Activated T-helper 2 cell treated with anti-CD3 and anti-CD28 coated beads, Interferon-gamma antibody, Interleukin-2, Interleukin-4, amounts not matched to agents 10 μg/mL and 5 μg/mL and 100 μg/mL, durations not matched to agents 14 hours and 24 hours and 36 hours (primary cell): ENCODE measurements around the gene MYBPC2. TPM values are rescaled to one million over a fixed set of nuclear protein-coding genes. Genes with fewer than 3 reads are reported as not detected.

Experiments
- DNase-seq: peaks from one replicate; pipeline ENCODE4 v3.0.0; 2021; ENCODE audit warnings: low spot score
- H3K27ac Mint-ChIP-seq: one replicate; pipeline ENCODE4 v1.8.0; 2021; ENCODE audit warnings: mixed read lengths
- H3K27me3 Mint-ChIP-seq: one replicate; pipeline ENCODE4 v1.8.0; 2021; ENCODE audit warnings: low read depth, mixed read lengths
- H3K36me3 Mint-ChIP-seq: one replicate; pipeline ENCODE4 v1.8.0; 2021; ENCODE audit warnings: low read depth, mixed read lengths
- H3K4me1 Mint-ChIP-seq: one replicate; pipeline ENCODE4 v1.8.0; 2021; ENCODE audit warnings: low read depth, mixed read lengths
- H3K4me3 Mint-ChIP-seq: one replicate; pipeline ENCODE4 v1.8.0; 2021; ENCODE audit warnings: low read depth, mild to moderate bottlenecking, moderate library complexity, mixed read lengths
- H3K9me3 Mint-ChIP-seq: one replicate; pipeline ENCODE4 v1.8.0; 2021; ENCODE audit warnings: mixed read lengths
- intact Hi-C: fragments of 100-400 bp; cut with micrococcal nuclease; formaldehyde crosslinking; loops from one replicate; pipeline ENCODE4 v1.15.1; 2023
- total RNA-seq: library from RNA; stranded (reverse); gene quantifications from 2 replicates; pipeline ENCODE4 v1.2.3, GENCODE V29; 2022

MYBPC2 gene
- total RNA-seq, 1 donor from 2014 or later, result 0.25 TPM

GRCh38 chr19:50476907-50477238 lies 44.2 kb downstream of the MYBPC2 start:
- intact Hi-C loops, result loop anchor here (1.0 kb wide), 2 partner anchors 34 to 120 kb away; partner anchors contain the start of gene JOSD2
- DNase-seq, result no peak
- peaks cover 10% of the 10 kb centered on the region for H3K4me1 Mint-ChIP-seq

GRCh38 chr19:50477751-50478515 lies 45.2 kb downstream of the MYBPC2 start:
- DNase-seq, result no peak
- Mint-ChIP-seq H3K9me3 (no peaks in the 10 kb centered on the region), H3K4me1 (peaks cover 10% of the 10 kb centered on the region), H3K27me3 (no peaks in the 10 kb centered on the region), H3K27ac (peak overlapping the region; percentile 21), H3K4me3 (peak overlapping the region; percentile 99), H3K36me3 (peaks cover 38% of the 10 kb centered on the region)
- intact Hi-C loops, result no loop called here

More at GRCh38 chr19:50476907-50477238, 44.2 kb downstream of the MYBPC2 start:
- Mint-ChIP-seq H3K27ac (peak overlapping the region; percentile 77), H3K36me3 (peaks cover 32% of the 10 kb centered on the region), H3K4me3 (peak overlapping the region; percentile 99), H3K9me3 (no peaks in the 10 kb centered on the region), H3K27me3 (no peaks in the 10 kb centered on the region)

GRCh38 chr19:50478901-50479715 lies 46.4 kb downstream of the MYBPC2 start:
- H3K36me3 Mint-ChIP-seq, result peaks cover 44% of the 10 kb centered on the region
- no peaks in the 10 kb centered on the region for H3K9me3 Mint-ChIP-seq
- peaks cover 10% of the 10 kb centered on the region for H3K4me1 Mint-ChIP-seq
- intact Hi-C loops, result no loop called here
- H3K27me3 Mint-ChIP-seq, result no peaks in the 10 kb centered on the region
- H3K4me3 Mint-ChIP-seq, result no peak overlapping the region
- DNase-seq, result no peak
- no peak overlapping the region for H3K27ac Mint-ChIP-seq

GRCh38 chr19:50479761-50480251 lies 47.1 kb downstream of the MYBPC2 start:
- Mint-ChIP-seq H3K27me3 (no peaks in the 10 kb centered on the region), H3K4me1 (peaks cover 10% of the 10 kb centered on the region), H3K27ac (no peak overlapping the region), H3K4me3 (no peak overlapping the region), H3K36me3 (peaks cover 50% of the 10 kb centered on the region), H3K9me3 (no peaks in the 10 kb centered on the region)
- intact Hi-C loops, result no loop called here
- no peak for DNase-seq

GRCh38 chr19:50480281-50481111 lies 47.8 kb downstream of the MYBPC2 start:
- Mint-ChIP-seq H3K36me3 (peaks cover 57% of the 10 kb centered on the region), H3K9me3 (no peaks in the 10 kb centered on the region)
- intact Hi-C loops, result no loop called here

GRCh38 chr19:50481351-50482149 lies 48.9 kb downstream of the MYBPC2 start:
- intact Hi-C loops, result no loop called here
- H3K4me1 Mint-ChIP-seq, result peaks cover 9% of the 10 kb centered on the region
- no peak for DNase-seq
- no peak overlapping the region for H3K4me3 Mint-ChIP-seq
- peaks cover 2% of the 10 kb centered on the region for H3K9me3 Mint-ChIP-seq
- H3K27ac Mint-ChIP-seq, result no peak overlapping the region
- H3K36me3 Mint-ChIP-seq, result peaks cover 61% of the 10 kb centered on the region
- no peaks in the 10 kb centered on the region for H3K27me3 Mint-ChIP-seq

More at GRCh38 chr19:50480281-50481111, 47.8 kb downstream of the MYBPC2 start:
- Mint-ChIP-seq H3K4me3 (no peak overlapping the region), H3K27ac (no peak overlapping the region), H3K4me1 (peaks cover 10% of the 10 kb centered on the region), H3K27me3 (no peaks in the 10 kb centered on the region)
- DNase-seq, result no peak

GRCh38 chr19:50482271-50482855 lies 49.7 kb downstream of the MYBPC2 start:
- H3K27ac Mint-ChIP-seq, result no peak overlapping the region
- peaks cover 60% of the 10 kb centered on the region for H3K36me3 Mint-ChIP-seq
- no peaks in the 10 kb centered on the region for H3K27me3 Mint-ChIP-seq
- no peak for DNase-seq
- peaks cover 5% of the 10 kb centered on the region for H3K4me1 Mint-ChIP-seq
- H3K9me3 Mint-ChIP-seq, result peaks cover 6% of the 10 kb centered on the region
- intact Hi-C loops, result no loop called here
- no peak overlapping the region for H3K4me3 Mint-ChIP-seq

GRCh38 chr19:50482916-50483315 lies 50.2 kb downstream of the MYBPC2 start:
- Mint-ChIP-seq H3K9me3 (peaks cover 6% of the 10 kb centered on the region), H3K27me3 (no peaks in the 10 kb centered on the region), H3K27ac (no peak overlapping the region), H3K4me3 (no peak overlapping the region), H3K4me1 (no peaks in the 10 kb centered on the region), H3K36me3 (peaks cover 55% of the 10 kb centered on the region)
- no peak for DNase-seq
- intact Hi-C loops, result no loop called here

- Mint-ChIP-seq H3K27me3 (no peaks in the 10 kb centered on the region), H3K4me3 (no peak overlapping the region), H3K27ac (no peak overlapping the region), H3K36me3 (peaks cover 42% of the 10 kb centered on the region), H3K9me3 (peaks cover 6% of the 10 kb centered on the region), H3K4me1 (no peaks in the 10 kb centered on the region)
- DNase-seq, result no peak
- intact Hi-C loops, result no loop called here
Observed at GRCh38 chr19:50485284-50485955, 52.7 kb downstream of the MYBPC2 start.

- no peak overlapping the region for H3K4me3 Mint-ChIP-seq
- peaks cover 6% of the 10 kb centered on the region for H3K27me3 Mint-ChIP-seq
- intact Hi-C loops, result no loop called here
- H3K27ac Mint-ChIP-seq, result no peak overlapping the region
- H3K4me1 Mint-ChIP-seq, result peaks cover 6% of the 10 kb centered on the region
- peak; percentile 39 for DNase-seq
- H3K9me3 Mint-ChIP-seq, result peaks cover 6% of the 10 kb centered on the region
- peaks cover 35% of the 10 kb centered on the region for H3K36me3 Mint-ChIP-seq
Observed at GRCh38 chr19:50486823-50487515, 54.3 kb downstream of the MYBPC2 start.
